Loucy (cell line): ENCODE results near the gene CYP4F2.
"Not testable (repeated sequence)": the region's sequence is repeated elsewhere in the genome, so short reads cannot be mapped to it uniquely, and the experiment has no call there.

ENCODE experiments used
- EZH2phosphoT487 ChIP-seq: fragments of 200-600 bp; IDR thresholded peaks from 2 replicates; pipeline ENCODE4 v1.6.1; 2018; ENCODE audit warnings: antibody characterized with exemption, mild to moderate bottlenecking, moderate library complexity, borderline replicate concordance
- TF ChIP-seq, protein P1 (sequence below): fragments of 200-600 bp; sonication (generic); conservative IDR thresholded peaks from 2 replicates; pipeline ENCODE4 v1.5.1; 2014; ENCODE audit warnings: mild to moderate bottlenecking, antibody characterized with exemption, low read length

DNA sequence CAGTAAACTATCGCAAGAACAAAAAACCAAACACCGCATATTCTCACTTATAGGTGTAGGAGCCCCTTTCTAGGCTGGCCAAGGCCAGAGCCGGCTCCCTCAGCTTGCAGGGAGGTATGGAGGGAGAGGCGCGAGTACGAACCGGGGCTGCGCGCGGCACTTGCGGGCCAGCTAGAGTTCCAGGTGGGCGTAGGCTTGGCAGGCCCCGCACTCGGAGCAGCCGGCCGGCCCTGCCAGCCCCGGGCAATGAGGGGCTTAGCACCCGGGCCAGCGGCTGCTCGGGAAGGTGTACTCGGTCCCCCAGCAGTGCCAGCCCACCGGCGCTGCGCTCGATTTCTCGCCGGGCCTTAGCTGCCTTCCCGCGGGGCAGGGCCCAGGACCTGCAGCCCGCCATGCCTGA lies 1.7 kb upstream of the CYP4F2 start:
- TF ChIP-seq, protein P1, sequence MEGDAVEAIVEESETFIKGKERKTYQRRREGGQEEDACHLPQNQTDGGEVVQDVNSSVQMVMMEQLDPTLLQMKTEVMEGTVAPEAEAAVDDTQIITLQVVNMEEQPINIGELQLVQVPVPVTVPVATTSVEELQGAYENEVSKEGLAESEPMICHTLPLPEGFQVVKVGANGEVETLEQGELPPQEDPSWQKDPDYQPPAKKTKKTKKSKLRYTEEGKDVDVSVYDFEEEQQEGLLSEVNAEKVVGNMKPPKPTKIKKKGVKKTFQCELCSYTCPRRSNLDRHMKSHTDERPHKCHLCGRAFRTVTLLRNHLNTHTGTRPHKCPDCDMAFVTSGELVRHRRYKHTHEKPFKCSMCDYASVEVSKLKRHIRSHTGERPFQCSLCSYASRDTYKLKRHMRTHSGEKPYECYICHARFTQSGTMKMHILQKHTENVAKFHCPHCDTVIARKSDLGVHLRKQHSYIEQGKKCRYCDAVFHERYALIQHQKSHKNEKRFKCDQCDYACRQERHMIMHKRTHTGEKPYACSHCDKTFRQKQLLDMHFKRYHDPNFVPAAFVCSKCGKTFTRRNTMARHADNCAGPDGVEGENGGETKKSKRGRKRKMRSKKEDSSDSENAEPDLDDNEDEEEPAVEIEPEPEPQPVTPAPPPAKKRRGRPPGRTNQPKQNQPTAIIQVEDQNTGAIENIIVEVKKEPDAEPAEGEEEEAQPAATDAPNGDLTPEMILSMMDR, result not testable (repeated sequence)
- TF ChIP-seq EZH2phosphoT487, result not testable (repeated sequence)
